ENCODE results near the gene NPAT.
"Not testable (repeated sequence)": the region's sequence is repeated elsewhere in the genome, so short reads cannot be mapped to it uniquely, and the experiment has no call there.

- TF ChIP-seq POLR2A, CTCF (IDR thresholded peaks at IDR 0.05): not testable (repeated sequence)
These were observed 59.6 kb downstream of the NPAT start for GRCh38 chr11:108162878-108163277.
